Upper lobe of left lung (tissue), 6 donors: ENCODE measurements around the gene PRKCE. TPM values are rescaled to one million over a fixed set of nuclear protein-coding genes. Genes with fewer than 3 reads are reported as not detected.
A peak's percentile ranks its signal among the peaks of the same experiment; 100 is the strongest.

Experiments used
- ATAC-seq, 2 donors: fragments of 200-7000 bp; cut with Tn5 transposase; one replicate each; pipeline ENCODE4 v1.9.1; 2022; ENCODE audit warnings: mild to moderate bottlenecking in 2 of 2, moderate library complexity in 2 of 2; ENCODE audit not compliant: low FRiP score in 2 of 2
- DNase-seq, 2 donors: peaks; one replicate each; pipeline ENCODE4 v3.0.0-alpha.2; 2019 to 2020
- H3K27ac ChIP-seq, 4 donors: fragments of 200-600 bp; sonication (generic); one replicate each; pipeline ENCODE4 v1.5.1; 2016 to 2019
- H3K27me3 ChIP-seq, 4 donors: fragments of 200-600 bp; sonication (generic); one replicate each; pipeline ENCODE4 v1.5.1; 2017 to 2019
- H3K36me3 ChIP-seq, 4 donors: fragments of 200-600 bp; sonication (generic); one replicate each; pipeline ENCODE4 v1.5.1; 2016 to 2019
- H3K4me1 ChIP-seq, 4 donors: fragments of 200-600 bp; sonication (generic); one replicate each; pipeline ENCODE4 v1.5.1; 2018 to 2019
- H3K4me3 ChIP-seq, 4 donors: fragments of 200-600 bp; sonication (generic); one replicate each; pipeline ENCODE4 v1.5.1; 2017 to 2019; ENCODE audit warnings: mild to moderate bottlenecking in 2 of 4, moderate library complexity in 1 of 4
- H3K9me3 ChIP-seq, 4 donors: fragments of 200-600 bp; sonication (generic); one replicate each; pipeline ENCODE4 v1.5.1; 2018 to 2019
- EP300 ChIP-seq, 4 donors: sonication (generic); formaldehyde crosslinking; IDR thresholded peaks; one replicate each; pipeline ENCODE4 v1.5.1; 2017; ENCODE audit warnings: antibody characterized with exemption in 4 of 4, control low read depth in 2 of 4
- POLR2A ChIP-seq, 4 donors: fragments of 450-650 bp; IDR thresholded peaks; one replicate each; pipeline ENCODE4 v1.5.1; 2016 to 2017; ENCODE audit warnings: antibody characterized with exemption in 4 of 4, mild to moderate bottlenecking in 2 of 4
- POLR2AphosphoS5 ChIP-seq, 2 donors: sonication (generic); formaldehyde crosslinking; IDR thresholded peaks; one replicate each; pipeline ENCODE4 v1.5.1; 2017; ENCODE audit warnings: antibody characterized with exemption in 2 of 2
- WGBS, 2 donors: methylation state at CpG; one replicate each; pipeline ENCODE4 v1.1.5; 2017 to 2018; 5-methylcytosine and 5-hydroxymethylcytosine counted together
- total RNA-seq, 6 donors: library from RNA; depleted of rRNA in 4 of 6; stranded (reverse); fragments of >200 nt in 4 of 6; gene quantifications; one replicate each; pipeline versions ENCODE4 v1.1.0 to v1.2.1, GENCODE V29; 2016 to 2021
- TF ChIP-seq, protein P1 (sequence below), 6 experiments: fragments of 450-650 bp in 4 of 6; fragments of 200-600 bp in 2 of 6; sonication (generic) in 2 of 6; IDR thresholded peaks; one replicate each; pipeline ENCODE4 v1.5.1; 2016 to 2019; ENCODE audit warnings: antibody characterized with exemption in 6 of 6
- donor health status: DM: no; HTN: no; CAD: no; lungs with moderate emphysema.
- donor health status: DM: no; HTN: yes; CAD: no; lungs with severe emphysema.

Gene PRKCE
- total RNA-seq, 6 donors from 2014 or later, result 54.9 to 124 (median 75.6) TPM

DNA sequence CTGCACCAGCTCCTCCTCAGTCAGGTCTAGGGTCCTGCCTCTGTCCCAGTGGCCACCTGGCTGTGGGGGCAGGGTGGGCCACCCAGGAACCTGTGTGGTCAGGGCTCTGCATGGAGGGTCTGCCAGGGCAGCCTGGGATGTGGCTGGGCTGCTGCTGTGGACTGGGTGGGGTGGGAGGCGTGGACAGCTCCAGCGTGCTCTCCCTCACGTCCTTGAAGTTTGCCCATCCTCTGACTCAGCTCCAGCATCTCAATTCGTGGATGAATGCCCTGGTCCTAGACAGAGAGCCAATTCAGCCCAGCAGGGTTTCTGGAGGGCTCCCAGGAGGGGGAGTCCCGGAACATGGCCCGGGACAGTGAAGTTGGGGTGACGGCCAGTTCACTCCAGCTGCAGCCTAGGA, 581.4 kb downstream of the PRKCE start:
- Histone ChIP-seq H3K36me3 (no peaks in the 10 kb centered on the region), H3K27ac (no peak overlapping the region), H3K4me1 (peaks cover 6 to 22% (median 16%) of the 10 kb centered on the region in 4 donors), H3K27me3 (no peaks in the 10 kb centered on the region), H3K9me3 (no peaks in the 10 kb centered on the region), H3K4me3 (no peak overlapping the region)
- TF ChIP-seq POLR2AphosphoS5 (IDR thresholded peaks at IDR 0.05) (no peak), POLR2A (IDR thresholded peaks at IDR 0.05) (no peak), EP300 (IDR thresholded peaks at IDR 0.05) (no peak)
- TF ChIP-seq, protein P1, sequence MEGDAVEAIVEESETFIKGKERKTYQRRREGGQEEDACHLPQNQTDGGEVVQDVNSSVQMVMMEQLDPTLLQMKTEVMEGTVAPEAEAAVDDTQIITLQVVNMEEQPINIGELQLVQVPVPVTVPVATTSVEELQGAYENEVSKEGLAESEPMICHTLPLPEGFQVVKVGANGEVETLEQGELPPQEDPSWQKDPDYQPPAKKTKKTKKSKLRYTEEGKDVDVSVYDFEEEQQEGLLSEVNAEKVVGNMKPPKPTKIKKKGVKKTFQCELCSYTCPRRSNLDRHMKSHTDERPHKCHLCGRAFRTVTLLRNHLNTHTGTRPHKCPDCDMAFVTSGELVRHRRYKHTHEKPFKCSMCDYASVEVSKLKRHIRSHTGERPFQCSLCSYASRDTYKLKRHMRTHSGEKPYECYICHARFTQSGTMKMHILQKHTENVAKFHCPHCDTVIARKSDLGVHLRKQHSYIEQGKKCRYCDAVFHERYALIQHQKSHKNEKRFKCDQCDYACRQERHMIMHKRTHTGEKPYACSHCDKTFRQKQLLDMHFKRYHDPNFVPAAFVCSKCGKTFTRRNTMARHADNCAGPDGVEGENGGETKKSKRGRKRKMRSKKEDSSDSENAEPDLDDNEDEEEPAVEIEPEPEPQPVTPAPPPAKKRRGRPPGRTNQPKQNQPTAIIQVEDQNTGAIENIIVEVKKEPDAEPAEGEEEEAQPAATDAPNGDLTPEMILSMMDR (IDR thresholded peaks at IDR 0.05), result no peak
- no peak for ATAC-seq
- peak in 1 of 2 donors; percentile 37 for DNase-seq
- 64 to 80% methylated on average over 1 to 4 of the region's 7 CpGs for WGBS, 2 donors

DNA sequence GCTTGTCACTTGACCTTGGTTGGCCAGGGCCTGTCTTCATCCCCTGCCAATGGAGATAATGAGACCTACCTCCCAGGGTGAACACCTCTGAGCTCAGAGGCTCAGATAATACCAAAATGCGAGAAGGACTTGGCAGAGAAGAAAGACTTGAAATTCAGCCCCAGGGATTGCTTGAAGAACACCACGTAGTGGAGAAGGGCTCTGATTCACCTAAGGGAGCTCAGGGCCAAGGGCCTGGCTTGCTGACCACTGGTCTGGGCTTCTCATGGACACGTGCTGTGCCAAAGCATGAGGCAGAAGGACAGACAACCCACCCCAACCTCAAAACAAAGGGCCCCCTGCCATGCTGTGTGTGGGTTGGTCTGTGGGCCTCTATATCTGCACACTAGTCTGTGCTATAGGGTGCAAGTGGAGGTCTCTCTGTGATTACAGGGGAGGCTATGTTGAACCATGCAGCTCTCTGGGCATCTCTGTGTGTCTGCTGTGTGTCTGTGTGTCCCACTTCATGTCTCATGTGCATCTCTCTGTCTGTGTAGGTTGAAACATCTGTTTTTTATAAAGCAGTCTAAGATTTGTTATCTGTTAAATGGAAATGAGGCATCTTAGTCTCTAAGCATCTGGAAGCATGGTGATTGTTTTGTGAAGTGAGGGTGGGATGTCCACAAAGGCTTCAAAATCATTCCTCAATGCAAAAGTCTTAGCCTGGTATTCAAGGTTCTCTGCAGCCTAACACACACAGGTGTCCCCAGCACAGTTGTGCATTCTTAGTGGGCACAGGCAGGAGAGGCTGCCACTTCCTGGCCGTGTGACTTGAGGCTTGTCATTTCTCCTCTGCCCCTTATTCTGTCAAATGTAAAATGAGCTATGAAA, 584.8 kb downstream of the PRKCE start:
- 81 to 96% methylated on average over 4 of the region's 4 CpGs for WGBS, 2 donors
- ATAC-seq (no peak), DNase-seq (no peak)

DNA sequence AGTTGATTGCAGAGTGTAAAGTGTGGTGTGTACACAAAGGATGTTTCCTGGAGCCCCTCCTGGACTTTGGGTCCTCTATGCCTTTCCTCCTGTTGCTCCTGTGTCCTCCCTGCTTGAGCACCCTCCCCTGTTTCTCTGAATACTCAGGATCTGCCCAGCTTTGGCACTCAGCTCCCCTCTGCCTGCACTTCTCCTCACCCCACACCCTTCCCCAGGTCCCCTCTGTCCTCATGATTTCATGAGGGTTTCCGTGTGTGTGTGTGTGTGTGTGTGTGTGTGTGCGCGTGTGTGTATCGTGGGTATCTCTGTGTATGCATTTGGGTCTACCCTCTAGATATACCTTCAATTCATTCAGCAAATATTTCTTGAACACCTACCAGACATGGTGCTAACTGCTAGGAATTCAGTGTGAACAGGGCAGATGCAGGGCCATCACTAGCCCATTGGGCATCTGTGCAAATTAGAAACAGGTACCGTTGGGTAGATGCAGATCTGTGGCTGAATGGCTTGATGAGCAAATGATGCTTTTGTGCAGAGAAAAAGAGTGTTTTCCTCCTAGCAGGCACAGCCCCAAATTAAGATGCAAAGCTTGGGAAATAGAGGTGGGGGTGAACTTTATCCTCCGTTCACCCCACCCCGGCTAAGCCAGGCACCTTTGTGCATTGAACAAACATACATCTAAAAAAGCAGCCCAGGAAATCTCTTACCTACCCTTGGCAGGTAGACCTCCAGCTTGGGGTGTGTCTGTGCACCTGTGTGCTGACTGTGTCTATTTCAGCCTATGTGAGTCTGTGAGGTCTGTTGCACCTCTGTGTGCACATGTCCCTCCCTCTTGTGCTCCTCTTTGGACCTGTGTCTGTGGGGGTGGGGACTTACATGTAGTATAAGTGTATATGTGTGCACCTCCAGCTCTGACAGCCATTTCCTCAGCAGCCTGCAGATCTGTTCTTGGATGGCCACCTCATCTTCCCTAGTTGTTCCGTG, 585.7 kb downstream of the PRKCE start:
- Histone ChIP-seq H3K4me3 (no peak overlapping the region), H3K36me3 (no peaks in the 10 kb centered on the region), H3K4me1 (no peaks in the 10 kb centered on the region), H3K9me3 (no peaks in the 10 kb centered on the region), H3K27ac (no peak overlapping the region), H3K27me3 (no peaks in the 10 kb centered on the region)
- DNase-seq, result no peak
- 80 to 86% methylated on average over 8 of the region's 8 CpGs for WGBS, 2 donors
- TF ChIP-seq, protein P1 (IDR thresholded peaks at IDR 0.05), result no peak
- TF ChIP-seq EP300 (IDR thresholded peaks at IDR 0.05), result no peak
- no peak for TF ChIP-seq POLR2A (IDR thresholded peaks at IDR 0.05)
- ATAC-seq, result no peak

More for the DNA sequence above, 584.8 kb downstream of the PRKCE start:
- Histone ChIP-seq H3K36me3 (no peaks in the 10 kb centered on the region), H3K9me3 (no peaks in the 10 kb centered on the region), H3K4me3 (no peak overlapping the region), H3K4me1 (peaks cover 0 to 8% (median 2%) of the 10 kb centered on the region in 4 donors), H3K27me3 (no peaks in the 10 kb centered on the region), H3K27ac (no peak overlapping the region)
- no peak for TF ChIP-seq POLR2A (IDR thresholded peaks at IDR 0.05)
- no peak for TF ChIP-seq POLR2AphosphoS5 (IDR thresholded peaks at IDR 0.05)
- TF ChIP-seq, protein P1 (IDR thresholded peaks at IDR 0.05), result no peak
- no peak for TF ChIP-seq EP300 (IDR thresholded peaks at IDR 0.05)

Other genes with a start within 250 kb of the PRKCE start
- 10 to 100 TPM; 16.4 to 38.3 (median 19.0) TPM for gene SRBD1, start 40.4 kb upstream of the PRKCE start, total RNA-seq